HG03342 (cell line): ENCODE data around the gene THG1L.
A peak's percentile ranks its signal among the peaks of the same experiment; 100 is the strongest.
"Not testable (repeated sequence)": the region's sequence is repeated elsewhere in the genome, so short reads cannot be mapped to it uniquely, and the experiment has no call there.

Experiments used
- ATAC-seq: cut with Tn5 transposase; IDR thresholded peaks from one replicate; pipeline ENCODE4 v1.9.1; 2021; ENCODE audit warnings: mild to moderate bottlenecking, moderate library complexity; ENCODE audit not compliant: unreplicated experiment

Gene THG1L

GRCh38 chr5:157731272-157732129 lies at the start of gene THG1L:
TSS of gene THG1L (plus strand) at chr5:157731420. CDS start at chr5:157731441, 21 bp downstream.
- ATAC-seq, result peak; percentile 93

GRCh38 chr5:157682257-157682656 lies 49.0 kb upstream of the THG1L start:
- no peak for ATAC-seq

DNA sequence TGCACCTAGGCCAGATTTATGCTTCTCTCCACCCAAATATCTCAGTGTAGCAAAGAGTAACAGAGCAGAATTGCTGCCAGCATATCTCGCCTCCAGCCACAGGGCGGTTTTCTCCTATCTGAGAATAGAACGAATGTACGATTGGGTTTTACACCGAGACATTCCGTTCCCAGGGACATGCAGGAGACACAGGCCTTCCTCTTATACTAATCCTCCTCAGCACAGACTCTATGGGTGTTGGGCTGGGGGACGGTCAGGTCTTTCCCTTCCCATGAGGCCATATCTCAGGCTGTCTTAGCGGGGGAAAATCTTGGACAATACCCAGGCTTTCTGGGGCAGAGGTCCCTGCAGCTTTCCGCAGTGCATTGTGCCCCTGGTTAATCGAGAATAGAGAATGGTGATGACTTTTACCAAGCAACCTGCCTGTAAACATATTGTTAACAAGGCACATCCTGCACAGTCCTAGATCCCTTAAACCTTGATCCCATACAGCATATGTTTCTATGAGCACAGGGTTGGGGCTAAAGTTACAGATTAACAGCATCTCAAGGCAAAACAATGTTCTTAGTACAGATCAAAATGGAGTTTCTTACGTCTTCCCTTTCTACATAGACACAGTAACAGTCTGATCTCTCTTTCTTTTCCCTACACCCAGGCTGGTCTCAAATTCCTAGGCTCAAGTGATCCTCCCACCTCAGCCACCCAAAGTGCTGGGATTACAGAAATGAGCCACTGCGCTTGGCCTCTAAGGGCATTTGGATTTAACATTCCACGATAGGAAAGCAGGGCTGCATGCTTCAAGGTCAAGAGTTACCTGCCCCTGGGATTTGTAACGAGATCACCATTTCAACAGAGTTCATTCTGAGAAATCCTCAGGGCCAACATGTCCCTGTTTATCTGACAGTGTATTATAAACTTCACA lies 44.7 kb upstream of the THG1L start:
- not testable (repeated sequence) for ATAC-seq

- ATAC-seq, result no peak
These were observed 44.0 kb upstream of the THG1L start for GRCh38 chr5:157687198-157687554.

DNA sequence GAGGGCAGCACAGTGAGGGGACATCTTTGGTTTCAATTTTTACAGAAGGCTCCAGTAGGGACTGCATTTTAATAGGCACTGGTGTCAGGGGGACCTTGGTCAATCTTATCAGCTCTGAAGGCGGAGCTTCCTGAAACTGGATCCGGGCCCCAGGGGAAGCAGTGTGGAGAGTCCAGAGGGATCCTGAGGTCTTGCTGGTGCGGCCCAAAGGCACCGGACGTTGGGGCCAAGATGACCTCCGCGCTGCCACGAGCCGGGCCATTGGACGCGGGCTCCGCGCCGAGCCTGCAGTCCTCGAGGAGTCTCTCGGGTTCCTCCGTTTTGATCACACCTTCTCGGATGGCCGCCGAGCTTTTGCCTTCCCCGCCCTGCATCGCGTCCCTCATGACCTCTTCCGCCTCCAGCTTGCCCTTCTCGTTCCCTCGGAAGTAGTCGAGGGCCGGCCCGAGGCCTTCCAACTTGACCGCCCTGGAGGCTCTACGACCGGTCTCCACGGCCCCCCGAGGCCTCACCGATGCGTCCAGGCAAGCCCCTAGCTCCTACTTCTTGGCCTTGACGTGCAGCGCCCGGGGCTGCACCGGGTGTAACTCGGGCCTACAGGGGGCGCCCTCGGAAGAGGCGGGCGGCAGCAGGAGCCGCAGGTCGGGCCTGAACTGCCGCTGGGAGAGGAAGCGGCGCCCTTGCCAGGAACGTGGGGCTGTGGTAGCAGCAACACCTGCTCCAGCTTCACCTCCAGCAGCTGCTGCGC lies 41.1 kb upstream of the THG1L start:
- no peak for ATAC-seq

- no peak for ATAC-seq
These were observed 40.4 kb upstream of the THG1L start for GRCh38 chr5:157690690-157691433.

DNA sequence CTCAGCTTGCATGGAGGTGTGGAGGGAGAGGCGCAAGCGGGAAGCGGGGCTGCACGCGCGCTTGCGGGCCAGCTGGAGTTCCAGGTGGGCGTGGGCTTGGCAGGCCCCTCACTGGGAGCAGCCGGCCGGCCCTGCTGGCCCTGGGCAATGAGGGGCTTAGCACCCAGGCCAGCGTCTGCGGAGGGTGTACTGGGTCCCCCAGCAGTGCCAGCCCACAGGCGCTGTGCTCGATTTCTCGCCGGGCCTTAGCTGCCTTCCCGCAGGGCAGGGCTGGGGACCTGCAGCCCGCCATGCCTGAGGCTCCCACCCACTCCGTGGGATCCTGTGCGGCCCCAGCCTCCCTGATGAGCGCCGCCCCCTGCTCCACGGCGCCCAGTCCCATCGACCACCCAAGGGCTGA lies 37.4 kb upstream of the THG1L start:
- ATAC-seq, result not testable (repeated sequence)

- ATAC-seq, result not testable (repeated sequence)
These were observed 35.1 kb upstream of the THG1L start for GRCh38 chr5:157696154-157696553.

DNA sequence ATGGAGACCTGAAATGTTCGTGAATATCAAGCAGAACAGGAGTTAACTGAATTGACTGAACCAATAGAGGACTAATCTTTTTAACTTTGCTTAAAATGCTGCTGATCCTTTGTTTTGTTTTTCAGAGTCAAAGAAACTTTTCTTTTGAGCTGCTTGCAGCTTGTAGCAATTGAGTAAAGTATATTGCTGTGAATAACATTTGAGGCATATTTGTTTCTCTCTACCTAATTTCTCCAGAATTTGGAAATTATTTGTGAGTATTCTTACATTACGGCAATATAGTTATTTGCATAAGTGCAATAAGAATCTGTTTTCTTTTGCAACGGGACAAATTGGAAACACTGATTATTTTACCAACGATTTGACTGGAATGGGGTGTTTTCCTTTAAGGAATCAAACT lies 32.5 kb upstream of the THG1L start:
- not testable (repeated sequence) for ATAC-seq

DNA sequence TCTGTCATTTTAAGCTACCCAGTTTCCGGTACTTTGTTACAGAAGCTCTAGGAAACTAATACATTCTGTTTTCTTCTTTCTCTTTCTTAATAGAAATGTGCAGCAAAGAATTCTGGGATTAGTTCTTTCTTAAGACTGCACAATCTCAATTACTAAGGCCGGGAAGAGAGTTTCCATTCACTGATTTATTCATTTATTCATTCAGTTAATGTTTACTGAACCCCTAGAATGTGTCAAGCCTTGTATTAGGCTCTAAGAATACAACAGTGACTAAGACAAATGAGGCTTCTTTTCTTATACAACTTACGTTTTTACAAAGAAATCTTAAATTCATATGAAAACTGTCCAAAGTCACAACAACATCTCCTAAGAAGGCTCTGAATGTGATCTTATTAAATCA lies 27.5 kb upstream of the THG1L start:
- no peak for ATAC-seq

- no peak for ATAC-seq
These were observed 22.4 kb upstream of the THG1L start for GRCh38 chr5:157708866-157709265.

DNA sequence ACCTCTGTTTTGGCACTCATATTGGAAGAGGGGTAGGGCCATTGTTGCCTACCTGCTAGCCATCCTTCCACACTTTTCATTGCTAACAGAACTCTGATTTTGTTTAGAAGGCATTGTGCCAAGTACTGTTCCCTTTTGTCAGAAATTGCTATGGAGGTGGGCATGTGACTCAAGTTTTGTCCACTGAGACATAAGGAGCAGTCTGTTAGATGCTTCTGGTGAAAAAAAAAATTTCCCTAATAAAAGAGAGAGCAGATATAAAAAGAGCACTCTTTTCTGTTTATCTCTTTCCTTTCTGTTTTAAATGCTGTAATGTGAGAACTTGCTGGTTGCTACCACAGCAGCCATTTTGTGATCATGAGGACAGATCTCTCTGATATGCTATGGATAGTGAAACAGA lies 21.9 kb upstream of the THG1L start:
- no peak for ATAC-seq

- no peak for ATAC-seq
These were observed 20.8 kb upstream of the THG1L start for GRCh38 chr5:157710431-157710830.

DNA sequence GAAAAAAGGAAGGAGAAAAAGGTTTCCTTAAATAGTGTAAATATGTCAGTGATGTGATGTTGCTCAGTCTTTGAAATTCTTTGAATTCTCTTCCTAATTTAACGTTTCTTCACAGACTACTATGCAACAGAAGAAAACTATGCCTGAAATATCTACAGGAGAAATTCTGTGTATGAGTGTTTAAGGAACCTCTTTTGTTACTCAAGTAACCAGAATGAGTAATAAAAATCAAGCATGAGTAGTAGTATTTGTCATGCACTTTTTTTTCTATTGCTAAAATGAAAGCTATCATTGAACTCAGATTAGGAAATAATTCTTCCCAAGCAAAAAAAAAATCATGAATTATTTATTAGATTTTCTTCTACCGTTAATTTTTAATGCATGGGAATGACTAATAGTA lies 20.3 kb upstream of the THG1L start:
- no peak for ATAC-seq

GRCh38 chr5:157713830-157714595 lies 17.2 kb upstream of the THG1L start:
- no peak for ATAC-seq

DNA sequence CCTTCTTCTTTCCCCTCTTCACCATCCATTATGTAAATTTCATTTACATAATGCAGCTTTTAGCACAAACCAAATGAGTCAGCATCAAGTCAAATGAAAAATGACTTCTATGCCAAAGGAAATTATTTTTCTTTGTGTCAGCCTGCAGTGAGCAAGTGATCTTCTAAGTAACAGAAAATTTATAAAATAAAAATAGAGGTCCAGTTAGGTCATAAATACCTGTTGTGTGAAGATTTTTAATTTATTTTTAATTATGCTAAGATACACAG lies 16.7 kb upstream of the THG1L start:
- ATAC-seq, result no peak

- ATAC-seq, result peak; percentile 77
These were observed 12.7 kb upstream of the THG1L start for GRCh38 chr5:157718519-157718918.

GRCh38 chr5:157719245-157719644 lies 12.0 kb upstream of the THG1L start:
- ATAC-seq, result no peak

DNA sequence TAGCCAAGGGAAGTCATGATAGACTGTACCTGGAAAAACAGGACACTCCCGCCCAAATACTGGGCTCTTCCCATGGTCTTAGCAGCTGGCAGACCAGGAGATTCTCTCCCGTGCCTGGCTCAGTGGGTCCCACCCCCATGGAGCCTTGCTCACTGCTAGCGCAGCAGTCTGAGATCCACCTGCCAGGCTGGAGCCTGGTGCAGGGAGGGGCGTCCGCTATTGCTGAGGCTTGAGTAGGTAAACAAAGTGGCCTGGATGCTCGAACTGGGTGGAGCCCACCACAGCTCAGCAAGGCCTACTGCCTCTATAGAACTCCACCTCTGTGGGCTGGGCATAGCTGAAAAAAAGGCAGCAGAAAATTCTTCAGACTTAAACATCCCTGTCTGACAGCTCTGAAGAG lies 10.1 kb upstream of the THG1L start:
- ATAC-seq, result no peak

- not testable (repeated sequence) for ATAC-seq
These were observed 8.3 kb upstream of the THG1L start for GRCh38 chr5:157722895-157723294.
